Stimulated activated CD4-positive, alpha-beta T cell treated with anti-CD3 and anti-CD28 coated beads, TNF-alpha, amount 100 ng/mL, for 1 hour (primary cell): Measurements from ENCODE around the gene LYZ.

Source experiments
- DNase-seq, 3 donors: peaks; one replicate each; pipeline ENCODE4 v3.0.0-alpha.2; 2020; ENCODE audit warnings: low read depth in 3 of 3, low spot score in 1 of 3

The LYZ gene

GRCh38 chr12:69383074-69383473, 34.9 kb downstream of the LYZ start:
- DNase-seq = no peak

DNA sequence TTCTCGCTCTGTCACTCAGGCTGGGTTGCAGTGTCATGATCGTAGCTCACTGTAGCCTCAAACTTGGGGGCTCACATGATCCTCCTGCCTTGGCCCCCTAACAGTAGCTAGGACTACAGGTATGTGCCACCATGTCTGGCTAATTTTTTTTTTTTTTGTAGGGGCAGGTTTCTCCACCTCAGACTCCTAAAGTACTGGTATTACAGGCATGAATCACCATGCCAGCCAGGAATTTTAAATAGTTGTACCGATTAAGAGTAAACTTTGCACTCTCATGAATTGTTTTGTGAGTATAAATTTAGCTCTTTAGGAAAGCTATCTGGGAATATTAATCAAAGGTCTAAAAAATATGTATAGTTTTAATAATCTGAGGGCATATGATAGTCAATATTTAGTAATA, 36.9 kb downstream of the LYZ start:
- DNase-seq = no peak

DNA sequence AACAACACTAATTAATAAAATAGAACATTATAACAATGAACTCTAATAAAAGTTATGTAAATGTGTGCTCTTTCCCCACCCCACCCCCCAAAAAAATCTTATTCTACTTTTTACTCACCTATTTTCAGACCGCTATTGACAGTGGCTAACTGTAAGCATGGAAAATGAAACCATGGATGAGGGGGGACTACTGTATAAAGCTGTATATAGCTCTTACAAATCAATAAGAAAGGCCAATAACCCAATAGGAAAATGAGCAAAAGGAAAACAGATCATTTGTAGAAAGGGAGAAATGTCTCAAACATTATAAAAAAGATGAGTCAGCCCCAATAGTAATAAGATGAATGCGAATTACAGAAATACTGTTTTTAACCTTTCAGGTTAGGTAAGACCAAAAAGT, 38.7 kb downstream of the LYZ start:
- no peak for DNase-seq

DNA sequence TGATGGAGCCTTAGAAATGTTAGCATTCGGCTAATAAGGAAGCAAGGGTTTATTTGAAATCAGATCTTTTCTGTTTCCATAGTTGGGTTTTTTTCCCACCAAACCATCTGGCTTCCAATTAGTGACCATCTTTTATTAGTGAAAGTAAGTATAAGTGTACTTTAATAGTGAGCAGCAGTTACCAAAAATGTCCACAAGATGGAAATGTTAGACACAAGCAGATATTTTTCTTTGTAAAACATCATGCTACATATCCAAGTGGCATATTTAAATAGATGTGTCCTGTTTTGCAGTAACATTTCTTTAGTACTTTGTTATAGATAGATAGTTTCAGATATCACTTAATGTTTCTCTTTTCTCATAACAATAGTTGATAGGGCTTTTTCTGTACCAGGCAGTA, 40.2 kb downstream of the LYZ start:
- DNase-seq = no peak

DNA sequence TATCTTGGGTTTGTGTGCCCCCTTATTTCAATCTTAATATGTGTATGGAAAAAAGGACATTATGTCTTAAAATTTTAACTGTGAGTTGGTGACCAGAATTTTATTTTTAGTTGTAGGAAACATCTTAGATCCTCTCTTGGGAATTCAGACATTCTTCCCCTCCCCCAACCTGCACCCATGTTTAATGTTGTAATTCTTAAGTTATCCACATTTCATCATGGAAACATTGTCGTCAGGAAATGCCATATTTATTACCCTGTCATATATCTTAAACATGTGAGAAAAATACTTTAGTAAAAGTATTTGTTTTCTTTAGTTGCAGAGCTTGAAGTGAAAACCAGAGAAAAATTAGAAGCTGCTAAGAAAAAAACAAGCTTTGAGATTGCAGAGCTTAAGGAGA, 41.6 kb downstream of the LYZ start:
- no peak for DNase-seq

GRCh38 chr12:69392179-69392928, 44.2 kb downstream of the LYZ start:
- no peak for DNase-seq

DNA sequence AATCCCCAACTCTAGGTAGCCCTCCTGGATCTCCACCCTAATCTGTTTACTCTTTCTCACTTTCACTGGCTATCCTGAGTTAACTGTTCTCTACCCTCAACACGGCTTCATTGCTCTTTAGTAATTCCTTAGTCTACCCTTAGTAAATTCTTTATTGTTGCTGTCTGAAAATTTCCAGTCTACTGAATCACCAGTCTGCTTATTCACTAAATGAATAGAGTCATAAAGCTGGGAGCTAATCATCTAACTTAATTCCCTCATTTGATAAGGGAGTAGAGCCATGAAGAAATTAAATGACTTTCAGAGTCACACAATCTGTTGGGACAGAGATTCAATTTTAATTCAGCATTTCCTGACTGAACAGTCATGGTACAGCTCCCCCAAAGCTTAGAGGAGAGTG, 47.9 kb downstream of the LYZ start:
- DNase-seq = no peak

DNA sequence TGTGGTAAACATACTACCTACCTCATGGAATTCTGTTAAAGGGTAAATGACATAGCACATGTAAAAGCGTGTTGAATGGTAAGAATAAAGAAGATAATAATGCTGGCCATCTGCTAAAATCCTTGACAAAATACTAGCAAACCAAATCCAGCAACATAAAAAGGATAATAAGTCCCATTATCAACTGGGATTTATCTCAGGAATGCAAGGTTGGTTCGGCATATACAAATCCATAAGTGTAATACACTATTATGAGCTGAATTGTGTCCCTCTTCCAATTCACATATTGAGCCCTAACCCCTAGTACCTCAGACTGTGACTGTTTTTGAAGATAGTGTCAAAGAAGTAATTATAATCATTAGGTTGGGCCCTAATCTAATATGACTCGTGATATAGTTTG, 48.8 kb downstream of the LYZ start:
- no peak for DNase-seq

- DNase-seq = no peak
Measured at GRCh38 chr12:69397978-69398377, 49.8 kb downstream of the LYZ start.

DNA sequence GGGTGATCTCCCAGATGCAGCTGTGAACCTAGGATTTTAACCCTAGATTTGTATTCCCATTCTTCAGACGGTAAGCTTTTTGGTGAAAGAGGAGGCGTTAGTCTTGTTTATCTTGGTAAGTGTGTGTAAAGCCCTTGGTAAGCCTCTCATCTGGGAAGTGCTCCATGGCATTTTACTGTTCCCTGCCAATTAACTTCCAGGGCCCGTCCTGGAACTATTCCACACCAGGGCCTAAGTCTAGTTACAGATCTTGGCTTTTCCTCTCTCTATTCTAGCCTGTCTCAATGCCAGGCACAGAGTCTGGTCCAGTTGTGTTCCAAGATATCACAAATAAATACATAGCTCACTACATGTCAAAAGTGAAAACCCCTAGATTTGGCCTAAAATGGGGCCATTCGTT, 53.8 kb downstream of the LYZ start:
- no peak for DNase-seq
